ENCODE measurements around the gene METTL8.
"Not testable (repeated sequence)": the region's sequence is repeated elsewhere in the genome, so short reads cannot be mapped to it uniquely, and the experiment has no call there.

Gene METTL8

DNA sequence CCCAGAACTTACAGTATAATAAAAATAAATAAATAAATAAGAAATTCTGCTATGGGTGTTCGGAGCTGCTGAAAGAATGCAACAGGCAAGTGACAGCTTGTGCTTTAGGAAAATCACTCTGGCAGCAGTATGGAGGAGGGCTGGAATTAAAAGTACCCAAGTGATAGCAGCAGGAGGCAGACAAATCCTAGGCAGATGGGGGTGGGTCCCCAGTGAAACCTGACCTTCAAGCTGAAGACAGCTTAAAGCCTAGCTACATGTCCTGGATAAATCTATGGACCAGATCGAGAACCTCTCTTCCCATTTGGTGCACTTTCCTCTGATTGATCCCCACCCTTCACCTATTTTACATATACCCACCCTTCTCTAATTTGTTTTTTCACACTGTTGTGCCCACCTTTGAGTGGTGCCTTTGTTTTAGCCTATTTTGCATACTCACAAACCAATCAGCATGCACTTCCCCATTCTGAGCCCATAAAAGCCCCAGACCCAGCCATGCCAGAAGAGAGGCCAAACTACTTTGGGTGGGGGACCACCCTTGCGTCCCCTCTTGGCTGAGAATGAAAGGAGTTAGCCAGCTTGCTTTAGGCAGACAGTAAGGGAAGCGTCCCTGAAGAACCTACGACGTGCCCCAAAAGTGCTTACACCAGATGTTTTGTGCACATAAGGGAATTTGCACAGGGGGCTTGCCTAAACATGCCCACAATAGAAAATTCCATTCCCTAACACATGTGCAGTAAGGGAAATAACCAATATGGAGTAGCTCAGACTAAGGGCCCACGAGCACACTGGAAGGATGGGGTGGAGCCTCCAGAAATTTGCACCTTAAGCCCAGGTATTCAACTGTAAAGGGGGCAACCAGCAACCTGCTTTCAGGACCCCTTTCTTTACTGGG lies 3.0 kb downstream of the METTL8 start:
- no peak for DNase-seq

DNA sequence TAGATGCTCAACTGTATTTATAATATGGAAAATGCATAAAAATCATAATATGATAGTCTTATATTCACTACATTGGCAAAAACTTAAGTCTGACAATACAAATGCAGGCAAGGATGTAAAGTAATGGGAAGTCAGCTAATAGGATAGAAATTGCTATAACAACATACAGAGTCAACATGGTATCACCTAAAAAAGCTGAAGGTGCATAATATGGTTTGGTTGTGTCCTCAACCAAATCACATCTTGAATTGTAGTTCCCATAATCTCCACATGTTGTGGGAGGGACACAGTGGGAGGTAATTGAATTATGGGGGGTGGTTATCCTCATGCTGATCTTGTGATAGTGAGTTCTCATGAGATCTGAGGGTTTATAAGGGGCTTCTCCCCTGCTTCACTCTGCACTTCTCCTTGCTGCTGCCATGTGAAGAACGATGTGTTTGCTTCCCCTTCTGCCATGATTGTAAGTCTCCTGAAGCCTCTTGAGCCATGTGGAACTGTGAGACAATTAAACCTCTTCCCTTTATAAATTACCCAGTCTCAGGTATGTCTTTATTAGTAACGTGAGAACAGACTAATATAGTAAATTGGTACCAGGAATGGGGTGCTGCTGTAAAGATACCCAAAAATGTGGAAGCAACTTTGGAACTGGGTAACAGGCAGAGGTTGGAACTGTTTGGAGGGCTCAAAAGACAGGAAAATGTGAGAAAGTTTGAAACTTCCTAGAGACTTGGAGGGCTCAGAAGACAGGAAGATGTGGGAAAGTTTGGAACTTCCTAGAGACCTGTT lies 10.9 kb downstream of the METTL8 start:
- DNase-seq = not testable (repeated sequence)

DNA sequence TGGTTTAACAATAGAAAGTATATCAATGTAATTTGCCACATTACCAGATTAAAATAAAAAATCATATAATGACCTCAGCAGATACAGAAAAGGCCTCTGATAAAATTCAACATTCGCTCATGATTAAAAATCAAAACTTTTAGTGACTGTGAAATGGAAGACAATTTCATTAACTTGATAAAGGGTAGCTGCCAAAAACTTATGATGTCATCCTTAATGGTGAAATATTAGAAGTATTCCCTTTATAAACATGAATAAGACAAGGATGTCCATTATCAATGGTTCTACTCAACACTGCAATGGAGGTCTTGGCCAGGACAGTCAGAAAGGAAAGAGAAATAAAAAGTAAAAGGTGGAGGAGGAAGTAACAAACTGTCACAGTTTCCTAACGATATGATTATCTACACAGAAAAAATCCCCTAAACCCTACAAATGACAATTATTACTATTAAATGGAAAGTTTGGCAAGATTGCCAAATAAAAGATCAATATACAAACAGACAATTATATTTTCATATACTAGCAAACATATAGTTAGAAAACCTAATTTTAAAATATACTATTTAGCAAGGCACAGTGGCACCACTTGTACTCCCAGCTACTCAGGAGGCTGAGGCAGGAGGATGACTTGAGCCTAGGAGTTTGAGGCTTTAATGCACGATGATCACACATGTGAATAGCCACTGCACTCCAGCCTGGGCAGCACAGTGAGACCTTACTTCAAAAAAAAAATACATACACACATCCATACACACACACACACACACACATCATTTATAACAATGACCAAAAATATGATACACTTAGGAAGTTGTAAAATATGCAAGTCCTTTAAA lies 12.8 kb downstream of the METTL8 start:
- DNase-seq = no peak

DNA sequence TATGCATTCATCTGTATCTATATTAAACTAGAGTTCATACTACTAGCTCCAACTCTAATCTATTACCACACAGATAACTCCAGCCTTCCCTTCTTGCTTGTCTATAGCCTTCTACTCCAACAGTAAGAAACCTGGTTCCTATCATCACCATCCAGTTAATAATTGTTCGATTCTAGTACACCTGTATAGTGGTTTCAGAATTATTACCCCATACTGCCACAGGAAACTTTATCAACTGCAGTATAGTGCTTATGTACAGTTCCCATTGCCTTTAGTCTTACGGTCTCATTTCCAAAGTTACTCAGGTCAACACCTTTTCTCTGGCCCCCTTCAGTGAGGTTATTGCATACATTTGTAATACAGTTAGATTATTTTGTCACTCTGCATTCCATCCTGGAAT lies 14.5 kb downstream of the METTL8 start:
- DNase-seq = no peak

DNA sequence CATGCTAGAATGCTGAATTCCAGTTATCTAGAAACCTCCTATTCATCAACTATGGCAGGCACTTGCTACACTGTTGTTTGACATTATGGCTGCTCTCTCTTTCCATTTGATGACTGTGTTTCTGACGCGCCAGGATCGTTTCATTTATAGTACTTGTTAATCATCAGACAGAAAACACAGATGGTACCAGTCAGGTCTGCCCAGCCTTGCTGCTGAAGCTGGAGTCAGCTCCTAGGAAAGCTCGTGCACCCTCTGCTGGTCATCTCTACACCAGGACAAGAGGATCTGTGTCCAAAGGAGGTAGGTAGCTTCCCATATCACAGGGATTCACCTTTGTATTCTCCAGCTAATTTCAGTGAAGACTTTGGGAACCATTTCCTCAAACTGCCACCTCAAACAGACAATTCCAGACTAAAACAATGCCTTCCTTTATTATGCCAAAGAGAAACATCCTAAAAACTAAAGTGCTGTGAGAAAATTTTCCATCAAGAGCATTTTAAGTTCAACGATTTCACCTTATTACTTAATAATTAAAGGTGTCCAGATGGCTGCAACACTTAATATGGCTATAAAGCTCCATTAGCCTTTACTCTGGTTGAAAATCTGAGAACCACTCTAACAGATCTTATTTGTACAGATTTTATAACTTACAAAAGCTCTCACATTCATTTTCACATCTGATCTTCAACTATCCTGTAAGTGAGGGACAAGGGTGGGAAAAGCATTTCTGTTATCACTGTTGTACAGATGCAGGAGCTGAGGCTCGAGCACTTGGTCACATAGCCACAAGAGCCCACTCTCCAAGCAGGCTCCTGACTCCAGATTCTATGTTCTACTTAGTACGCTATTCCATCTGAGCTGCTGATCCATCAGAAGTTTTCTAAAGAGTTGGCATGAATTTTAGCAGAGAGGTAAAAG lies 17.5 kb downstream of the METTL8 start:
- peak; percentile 82 for DNase-seq

DNA sequence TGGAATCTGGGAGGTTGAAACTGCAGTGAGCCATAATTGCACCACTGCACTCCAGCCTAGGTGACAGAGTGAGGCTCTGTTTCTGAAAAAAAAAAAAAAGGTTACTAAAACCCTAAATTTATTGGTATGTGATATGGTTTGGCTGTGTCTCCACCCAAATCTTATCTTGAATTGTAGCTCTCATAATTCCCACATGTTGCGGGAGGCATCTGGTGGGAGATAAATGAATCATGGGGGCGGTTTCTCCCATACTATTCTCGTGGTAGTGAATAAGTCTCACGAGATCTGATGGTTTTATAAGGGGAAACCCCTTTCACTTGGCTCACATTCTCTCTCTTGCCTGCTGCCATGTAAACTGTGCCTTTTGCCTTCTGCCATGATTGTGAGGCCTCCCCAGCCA lies 19.1 kb downstream of the METTL8 start:
- not testable (repeated sequence) for DNase-seq

DNA sequence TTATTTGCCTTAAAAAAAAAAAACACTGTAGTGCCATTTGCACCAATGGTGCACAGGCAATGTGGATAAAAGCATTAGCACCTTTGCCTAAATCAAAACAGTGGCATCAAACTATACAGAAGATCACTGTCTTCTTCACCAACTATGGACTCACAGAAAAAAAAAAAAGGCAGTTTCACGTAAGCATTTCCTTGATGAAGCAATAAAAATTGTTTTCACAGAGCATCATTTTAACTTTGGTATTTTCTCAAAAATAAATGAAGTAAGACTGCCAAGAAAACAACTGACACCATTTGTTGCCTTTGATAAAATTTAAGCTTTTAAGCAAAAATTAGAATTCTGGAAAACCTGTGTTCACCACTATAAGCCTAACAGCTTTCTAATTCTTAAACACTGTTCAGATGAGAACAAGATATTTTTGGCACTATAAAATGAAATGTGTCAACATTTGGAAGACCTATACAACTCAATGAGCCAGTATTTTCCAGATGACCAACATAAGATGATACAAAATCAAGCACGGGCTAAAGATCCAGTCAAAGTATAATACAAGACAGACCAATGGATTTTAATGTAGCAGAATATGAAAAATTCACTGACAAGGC lies 21.1 kb downstream of the METTL8 start:
- DNase-seq = no peak

DNA sequence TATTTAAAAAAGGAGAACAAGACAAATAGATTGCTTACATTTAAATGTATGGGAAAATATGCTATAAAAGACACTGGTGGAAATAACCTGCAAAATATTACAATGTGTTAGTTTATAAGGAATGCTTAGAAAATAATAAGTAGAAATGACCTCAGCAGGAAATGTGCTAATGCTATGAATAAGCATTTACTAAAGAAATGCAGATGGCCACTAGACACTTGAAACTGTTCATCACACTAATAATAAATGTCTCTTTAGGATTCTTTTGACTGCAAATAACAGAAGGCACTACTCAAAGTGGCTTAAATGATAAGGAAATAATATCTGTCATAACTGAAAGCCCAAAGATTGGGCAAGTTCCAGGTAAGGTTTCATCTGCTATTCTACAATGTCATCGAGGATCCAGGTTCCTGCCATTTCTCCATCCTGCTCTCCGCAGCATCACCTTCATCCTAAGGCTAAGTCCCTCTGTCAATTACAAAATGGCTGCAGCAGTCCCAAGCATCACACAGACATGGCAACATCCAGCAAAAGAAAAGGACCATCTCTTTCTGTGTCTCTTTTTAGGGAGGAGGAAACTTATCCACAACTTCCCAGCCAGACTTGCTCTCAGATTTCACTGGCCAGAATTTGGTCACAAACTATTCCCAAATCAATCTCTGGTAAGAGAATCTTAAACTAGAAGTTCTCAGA lies 21.9 kb downstream of the METTL8 start:
- DNase-seq = no peak

DNA sequence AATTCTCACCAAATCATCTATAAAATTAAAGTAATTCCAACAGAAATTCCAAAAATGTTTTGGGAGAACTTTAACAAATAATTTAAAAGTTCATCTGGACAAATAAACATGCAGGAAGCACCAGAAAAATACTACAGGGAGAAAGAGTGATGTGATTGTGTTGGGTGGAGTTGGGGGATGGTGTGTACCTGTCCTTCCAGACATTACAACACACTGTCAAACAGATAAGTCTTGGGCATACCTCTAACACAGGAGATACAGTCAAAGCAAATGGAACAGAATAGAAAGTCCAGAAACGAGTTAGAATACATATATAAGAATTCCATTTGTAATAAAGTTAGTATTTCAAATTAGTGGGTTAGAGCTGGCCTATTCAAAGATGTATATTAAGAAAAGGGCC lies 22.6 kb downstream of the METTL8 start:
- DNase-seq = no peak

DNA sequence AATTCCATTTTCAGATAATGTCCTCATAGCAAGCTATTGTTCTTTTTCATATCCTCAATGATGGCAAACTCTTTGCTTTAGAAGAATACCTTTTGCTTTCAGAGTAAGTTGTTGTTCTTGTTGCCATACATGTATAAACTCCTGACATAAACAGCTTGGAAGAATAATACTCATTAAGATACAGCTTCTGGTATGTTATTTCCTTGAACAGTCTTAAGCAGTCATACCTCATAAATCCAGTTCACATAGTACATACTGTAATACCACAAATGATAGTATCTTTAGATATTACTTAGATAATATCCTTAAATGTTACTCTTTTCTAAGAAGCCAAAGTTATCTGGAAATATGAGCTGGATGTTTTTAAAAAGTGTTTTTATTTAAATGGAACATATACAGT lies 23.2 kb downstream of the METTL8 start:
- DNase-seq = no peak

DNA sequence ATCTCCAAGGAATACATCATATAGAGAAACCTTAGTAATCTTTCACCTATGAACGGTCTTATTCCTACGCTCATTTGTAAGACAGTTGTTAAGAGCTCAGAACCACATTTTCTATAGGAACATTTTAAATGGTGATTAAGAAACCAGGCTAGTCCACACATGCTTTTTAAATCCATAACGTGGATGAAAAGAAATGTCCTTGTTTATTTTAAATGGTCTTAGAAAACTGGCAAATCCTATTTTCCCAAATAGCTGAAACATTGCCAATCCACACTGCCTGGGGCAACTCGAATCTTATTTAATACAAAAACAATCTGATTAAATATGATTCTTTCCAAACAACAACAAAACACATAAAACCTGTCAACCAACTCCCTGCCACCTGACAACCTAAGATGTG lies 23.7 kb downstream of the METTL8 start:
- DNase-seq = no peak

DNA sequence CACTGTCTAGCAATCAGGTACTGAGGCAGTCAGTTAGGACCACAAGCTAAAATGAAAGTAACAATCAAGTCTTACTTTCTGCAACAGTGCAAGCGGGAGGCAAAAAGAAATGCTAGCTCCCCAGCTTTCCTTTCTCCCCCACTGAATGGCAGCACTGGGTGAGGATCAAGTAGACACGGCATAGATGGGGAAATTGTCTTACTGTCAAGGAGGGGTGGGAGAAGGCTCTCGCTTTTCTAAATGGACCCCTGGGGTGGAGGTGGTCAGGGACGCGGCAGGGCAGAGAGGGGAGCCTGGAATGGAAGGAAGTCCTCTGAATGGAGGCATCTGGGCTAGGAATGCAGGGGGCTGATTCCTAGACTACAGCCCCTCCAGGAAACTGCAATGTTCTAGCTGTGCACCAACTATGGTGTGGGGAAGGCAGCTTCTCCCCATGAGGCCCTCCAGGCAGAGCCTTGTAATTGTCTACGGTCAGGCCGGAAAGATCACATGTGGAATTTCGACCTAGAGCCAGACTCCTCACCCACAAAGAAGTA lies 24.3 kb downstream of the METTL8 start:
- no peak for DNase-seq

DNA sequence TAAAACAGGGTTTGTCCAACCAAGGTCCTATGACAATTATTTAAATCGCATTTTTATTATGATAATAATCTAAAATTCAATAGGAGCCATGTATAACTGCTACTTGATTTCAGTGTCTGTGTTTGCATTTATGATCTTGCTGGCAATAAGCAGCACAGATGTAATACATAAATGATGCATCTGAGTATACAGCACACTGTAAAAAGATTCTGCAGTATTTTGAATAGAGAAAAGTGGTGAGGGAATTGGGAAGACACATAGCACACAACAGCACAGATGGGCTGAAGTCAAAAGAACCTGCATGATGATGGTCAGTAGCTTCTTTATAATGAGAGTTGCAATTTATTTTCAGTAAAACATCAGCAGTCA lies 26.1 kb downstream of the METTL8 start:
- no peak for DNase-seq

DNA sequence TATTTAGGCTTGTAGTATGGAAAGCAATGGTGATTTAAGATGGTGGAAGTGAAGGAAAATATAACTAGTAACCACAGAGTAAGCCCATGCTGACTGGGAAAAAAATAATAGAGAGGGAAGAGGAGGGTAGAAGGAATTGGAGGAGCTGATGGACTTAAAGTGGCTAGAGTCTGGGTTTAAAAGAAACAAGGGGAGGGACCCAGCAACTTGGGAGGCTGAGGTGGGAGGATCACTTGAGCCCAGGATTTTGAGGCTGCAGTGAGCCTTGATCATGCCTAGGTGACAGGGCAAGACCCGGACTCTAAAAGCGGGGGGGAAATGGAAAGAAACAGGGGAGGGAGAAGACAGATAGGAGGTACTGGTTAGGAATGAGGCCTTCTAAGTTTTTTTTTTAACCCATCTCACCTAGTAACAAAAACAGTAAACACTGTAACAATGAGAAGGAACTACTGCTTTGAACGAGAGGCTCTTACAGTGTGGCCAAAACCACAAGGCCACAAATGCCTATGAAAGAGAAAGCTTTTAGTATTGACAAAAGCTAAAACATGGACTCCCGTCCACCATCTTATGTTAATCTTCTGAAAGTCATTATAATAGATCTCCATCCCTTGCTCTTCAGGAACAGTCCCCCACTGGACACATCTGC lies 26.6 kb downstream of the METTL8 start:
- DNase-seq = no peak

DNA sequence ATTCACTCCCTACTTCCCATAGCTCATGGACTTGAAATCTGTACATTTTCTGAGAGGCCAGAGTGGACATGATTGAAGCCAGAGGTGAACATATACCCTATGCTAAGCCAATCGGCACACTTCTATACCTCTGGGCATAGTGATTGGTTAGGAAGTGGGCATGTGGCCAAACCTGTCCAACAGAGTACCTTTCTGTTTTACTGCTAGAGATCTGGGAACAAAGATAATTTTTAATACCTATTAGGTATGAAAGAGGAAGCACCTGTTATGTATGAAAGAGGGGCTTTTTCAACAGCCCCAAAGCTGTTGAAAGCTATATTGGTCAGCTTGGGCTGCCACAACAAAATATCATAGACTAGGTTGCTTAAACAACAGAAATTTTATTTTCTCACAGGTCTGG lies 27.7 kb downstream of the METTL8 start:
- DNase-seq = no peak

DNA sequence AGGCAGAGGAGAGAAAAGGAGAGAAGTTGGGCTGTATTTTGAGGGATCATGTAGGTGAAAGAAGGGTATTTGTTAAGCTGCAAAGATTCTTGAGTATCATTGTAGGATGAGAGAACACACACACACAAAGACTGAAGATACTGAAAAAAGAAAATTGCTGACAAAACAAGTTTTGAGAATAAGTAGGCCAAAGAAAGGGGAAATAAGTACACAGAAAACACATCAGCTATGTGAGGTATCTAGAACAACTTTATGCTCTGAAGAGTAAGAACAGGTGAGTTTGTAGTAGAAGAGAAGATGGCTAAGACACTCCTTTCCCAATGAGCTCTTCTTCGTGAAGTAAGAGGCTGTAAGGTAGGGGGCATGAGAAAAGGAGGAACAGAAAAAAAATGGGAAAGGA lies 28.2 kb downstream of the METTL8 start:
- no peak for DNase-seq

DNA sequence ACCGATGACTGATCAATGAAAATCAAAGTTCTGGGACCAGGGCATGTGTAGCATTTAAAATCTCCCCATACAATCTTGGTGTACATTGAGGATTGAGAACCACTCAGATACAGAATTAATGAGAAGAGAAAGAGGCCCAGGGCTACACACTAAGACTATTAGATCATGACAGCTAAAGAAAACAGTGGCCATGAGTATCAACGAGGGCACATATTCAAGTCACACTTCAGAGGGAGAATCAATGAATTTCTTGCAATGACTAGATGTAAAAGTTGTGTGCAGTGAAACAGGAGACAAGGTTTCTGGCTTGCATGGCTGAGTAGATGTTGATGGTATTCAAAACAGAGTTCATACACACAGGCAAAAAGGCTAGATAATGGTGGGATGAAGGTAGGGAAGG lies 29.1 kb downstream of the METTL8 start:
- DNase-seq = no peak

DNA sequence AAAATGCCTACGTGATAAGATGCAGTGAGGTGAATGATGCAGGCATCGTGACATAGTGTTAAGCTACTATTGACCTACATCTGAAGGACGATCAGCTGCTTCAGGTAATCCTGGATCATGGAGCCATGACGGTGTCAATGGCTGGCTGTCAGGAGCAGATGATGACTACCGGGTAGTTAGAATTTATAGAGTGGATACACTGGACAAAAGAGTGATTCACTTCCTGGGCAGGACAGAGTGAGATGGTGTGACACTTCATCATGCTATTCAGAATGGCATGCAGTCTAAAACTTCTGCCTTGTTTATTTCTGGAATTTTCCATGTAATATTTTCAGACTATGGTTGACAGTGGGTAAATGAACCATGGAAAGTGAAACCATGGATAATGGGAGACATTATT lies 29.5 kb downstream of the METTL8 start:
- DNase-seq = no peak

DNA sequence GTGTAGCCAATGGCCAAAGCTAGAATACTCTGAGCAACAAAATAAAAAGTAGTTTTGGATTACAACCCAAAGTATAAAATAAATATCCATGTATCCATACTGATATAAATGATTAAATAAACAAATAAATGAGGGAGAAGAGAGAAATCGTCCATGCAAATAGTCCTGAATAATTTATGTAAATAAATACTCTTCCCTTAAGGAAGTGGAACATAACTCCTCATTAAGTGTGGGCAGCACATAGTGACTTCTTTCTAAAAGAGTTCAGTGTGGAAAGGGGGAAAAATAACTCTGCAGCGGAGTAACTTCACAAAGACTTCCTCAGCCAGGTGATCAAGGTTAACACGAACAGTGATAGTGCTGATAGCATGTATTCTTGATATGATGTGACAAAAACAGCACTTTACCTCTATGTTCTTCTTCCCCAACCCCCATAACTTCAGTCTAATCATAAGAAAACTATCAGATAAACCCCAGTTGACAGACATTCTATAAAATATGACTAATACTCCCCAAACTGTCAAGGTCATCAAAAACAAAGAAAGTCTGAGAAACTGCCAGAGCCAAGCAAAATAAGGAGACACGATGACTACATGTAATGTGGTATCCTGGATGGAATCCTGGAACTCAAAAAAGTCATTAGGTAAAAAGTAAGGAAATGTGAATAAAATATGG lies 30.7 kb downstream of the METTL8 start:
- no peak for DNase-seq

DNA sequence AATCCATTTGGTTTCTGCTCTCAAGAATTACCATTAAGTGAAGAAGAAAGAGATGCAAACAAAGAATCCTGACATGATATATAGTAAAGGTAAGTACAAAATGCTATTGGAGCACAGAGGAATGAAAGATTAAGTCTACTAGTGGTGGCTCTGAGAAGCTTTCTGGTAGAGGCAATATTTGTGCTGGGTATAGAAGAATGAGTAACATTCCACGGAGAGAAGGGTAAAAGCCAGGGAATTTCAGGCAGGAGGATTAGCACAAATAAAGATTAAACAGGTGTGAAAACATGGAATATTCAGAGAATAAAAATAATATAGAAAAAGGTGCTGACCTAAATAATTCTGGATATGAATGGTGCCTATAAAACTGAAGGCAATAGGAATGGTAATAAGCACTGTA lies 31.8 kb downstream of the METTL8 start:
- no peak for DNase-seq
